ENCODE results near the gene UQCRHL. TPM values are rescaled to one million over a fixed set of nuclear protein-coding genes. Genes with fewer than 3 reads are reported as not detected.

The UQCRHL gene
- total and polyA plus RNA-seq, 2 experiments from 2014 or later = 2.3 to 3.0 TPM

DNA sequence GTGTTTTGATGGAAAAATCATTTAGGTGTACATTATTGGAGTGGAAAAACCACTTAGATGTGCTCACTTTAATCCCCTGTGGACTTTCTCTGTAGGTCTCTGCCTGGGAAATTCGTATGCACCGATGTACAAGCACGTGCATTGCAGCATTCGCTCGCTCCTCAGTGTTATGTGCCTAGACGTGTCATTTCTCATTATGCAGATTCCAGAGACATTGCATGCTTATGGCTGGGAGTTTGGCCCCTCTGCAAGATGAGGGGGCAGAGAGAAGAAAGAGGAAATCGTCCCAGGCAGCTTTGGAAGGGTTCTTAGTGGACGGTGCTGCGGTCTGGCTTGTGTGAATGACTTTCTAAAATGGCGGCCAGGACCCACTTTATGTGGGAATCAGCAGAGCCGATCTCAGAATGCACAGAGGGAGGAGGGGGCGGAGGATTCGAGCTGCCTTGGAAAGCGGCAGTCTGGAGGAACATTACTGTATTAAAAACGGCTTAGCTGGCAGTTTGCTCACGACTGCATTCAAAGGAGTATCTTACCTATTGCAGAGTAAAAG is 42.4 kb upstream of the UQCRHL start:
- H3K27ac ChIP-seq (ENCODE audit: low read depth) = peak overlapping the region; percentile 94
- H3K4me2 ChIP-seq = peak overlapping the region; percentile 92
- H3K27me3 ChIP-seq (ENCODE audit: insufficient read depth) = peaks cover 6% of the 10 kb centered on the region
- H3K9me3 Mint-ChIP-seq = no peaks in the 10 kb centered on the region; the same call in 1 of the 3 replicates
- peak overlapping the region; percentile 43; the same call in 1 of the 2 replicates for H2AFZ ChIP-seq
- peak; percentile 89 for DNase-seq (ENCODE audit: low spot score)
- peaks cover 20% of the 10 kb centered on the region for H3K4me1 ChIP-seq (ENCODE audit: insufficient read depth)
- H3K4me3 ChIP-seq = peak overlapping the region; percentile 87
- H3K79me2 ChIP-seq (replicated peaks; ENCODE audit: insufficient read depth) = peaks cover 70% of the 10 kb centered on the region
- H3K27ac Mint-ChIP-seq = peak overlapping the region; percentile 99
- ATAC-seq = peak; percentile 37
- no peaks in the 10 kb centered on the region for H3K36me3 Mint-ChIP-seq (ENCODE audit: low read depth)
- no peaks in the 10 kb centered on the region for H3K9me2 ChIP-seq (ENCODE audit: insufficient read depth)
- H3F3A ChIP-seq (replicated peaks; ENCODE audit: low read depth) = peaks cover 19% of the 10 kb centered on the region; the same call in 1 of the 2 replicates
- TF ChIP-seq ZNF331 (CRISPR knock-in tag; IDR thresholded peaks at IDR 0.05; ENCODE audit: low read depth) = no peak
- no peak for TF ChIP-seq NANOG (IDR thresholded peaks at IDR 0.05; ENCODE audit: borderline replicate concordance)
- no peaks in the 10 kb centered on the region for H3K36me3 ChIP-seq (ENCODE audit: insufficient read depth)
- no peaks in the 10 kb centered on the region for H4K20me1 ChIP-seq (replicated peaks; ENCODE audit: insufficient read depth)
- H3K27me3 Mint-ChIP-seq (ENCODE audit: insufficient read depth, low read depth, poor library complexity) = peaks cover 11% of the 10 kb centered on the region
- H3K4me1 Mint-ChIP-seq = peaks cover 26% of the 10 kb centered on the region
- H3K4me3 Mint-ChIP-seq = peak overlapping the region; percentile 98

DNA sequence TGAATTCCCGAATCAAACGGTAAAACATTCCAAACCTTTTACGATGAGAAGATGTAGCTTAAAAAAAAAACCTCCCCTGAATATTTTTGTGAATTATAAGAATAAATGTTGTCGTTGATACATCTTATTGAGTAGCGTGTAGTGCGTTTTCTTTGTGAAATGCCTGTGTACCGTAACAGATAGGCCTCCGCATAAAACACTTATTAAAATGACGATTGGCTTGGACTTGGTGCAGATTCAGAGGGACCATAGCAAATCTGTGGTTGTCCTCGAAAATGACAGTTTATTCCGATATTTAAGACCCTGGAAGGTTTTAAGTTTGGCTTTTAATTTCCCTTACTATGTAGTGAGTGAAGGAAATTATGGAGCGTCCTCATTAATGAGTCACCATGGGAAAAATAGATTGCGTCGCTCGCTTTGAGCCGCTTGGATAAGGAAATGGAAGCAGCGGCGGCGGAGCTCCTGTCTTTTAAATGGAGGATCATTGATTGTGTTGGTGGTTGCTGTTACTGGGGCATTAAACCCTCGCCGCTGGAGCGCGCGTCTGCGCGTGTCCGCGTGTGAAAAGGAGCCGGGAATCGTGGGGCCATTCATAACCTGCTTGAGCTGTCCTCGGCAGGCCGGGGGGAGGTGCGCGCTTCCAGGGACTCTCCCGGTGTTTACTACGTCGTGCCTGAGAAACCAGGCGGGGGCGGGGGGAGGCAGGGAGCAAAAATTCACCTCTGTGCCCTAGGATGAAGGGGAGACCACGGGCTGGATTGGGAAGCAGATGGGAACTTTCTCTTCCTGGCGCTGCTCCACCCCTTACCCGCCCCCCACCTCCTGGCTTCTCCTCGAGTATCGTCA is 41.7 kb upstream of the UQCRHL start:
- H3K36me3 Mint-ChIP-seq (ENCODE audit: low read depth) = no peaks in the 10 kb centered on the region
- ATAC-seq = peak; percentile 70
- H3K4me1 ChIP-seq (ENCODE audit: insufficient read depth) = peaks cover 20% of the 10 kb centered on the region
- H3K9me2 ChIP-seq (ENCODE audit: insufficient read depth) = no peaks in the 10 kb centered on the region
- peaks cover 19% of the 10 kb centered on the region; the same call in 1 of the 2 replicates for H3F3A ChIP-seq (replicated peaks; ENCODE audit: low read depth)
- TF ChIP-seq CREB1 (CRISPR knock-in tag; IDR thresholded peaks at IDR 0.05; ENCODE audit: low read depth) (peak; percentile 53; the same call in 1 of the 2 replicates), EZH2 (IDR thresholded peaks at IDR 0.05; ENCODE audit: low read depth, unreplicated experiment) (no peak), POLR2AphosphoS5 (IDR thresholded peaks at IDR 0.05; ENCODE audit: low read depth) (0 out of 2 replicates have a peak, but pooled peaks have one; percentile 23), NANOG (IDR thresholded peaks at IDR 0.05; ENCODE audit: borderline replicate concordance) (no peak)
- peak overlapping the region; percentile 98 for H3K4me3 Mint-ChIP-seq
- peaks cover 26% of the 10 kb centered on the region for H3K4me1 Mint-ChIP-seq
- no peaks in the 10 kb centered on the region for H3K36me3 ChIP-seq (ENCODE audit: insufficient read depth)
- peak overlapping the region; percentile 43; the same call in 1 of the 2 replicates for H2AFZ ChIP-seq
- peaks cover 6% of the 10 kb centered on the region for H3K27me3 ChIP-seq (ENCODE audit: insufficient read depth)
- no peaks in the 10 kb centered on the region for H4K20me1 ChIP-seq (replicated peaks; ENCODE audit: insufficient read depth)
- H3K27ac Mint-ChIP-seq = peak overlapping the region; percentile 99
- no peaks in the 10 kb centered on the region; the same call in 1 of the 3 replicates for H3K9me3 Mint-ChIP-seq
- peaks cover 63% of the 10 kb centered on the region for H3K79me2 ChIP-seq (replicated peaks; ENCODE audit: insufficient read depth)
- peak overlapping the region; percentile 92 for H3K4me2 ChIP-seq
- peaks cover 11% of the 10 kb centered on the region for H3K27me3 Mint-ChIP-seq (ENCODE audit: insufficient read depth, low read depth, poor library complexity)
- H3K4me3 ChIP-seq = peak overlapping the region; percentile 87
- peak overlapping the region; percentile 94 for H3K27ac ChIP-seq (ENCODE audit: low read depth)
- DNase-seq (ENCODE audit: low spot score) = peak; percentile 93

DNA sequence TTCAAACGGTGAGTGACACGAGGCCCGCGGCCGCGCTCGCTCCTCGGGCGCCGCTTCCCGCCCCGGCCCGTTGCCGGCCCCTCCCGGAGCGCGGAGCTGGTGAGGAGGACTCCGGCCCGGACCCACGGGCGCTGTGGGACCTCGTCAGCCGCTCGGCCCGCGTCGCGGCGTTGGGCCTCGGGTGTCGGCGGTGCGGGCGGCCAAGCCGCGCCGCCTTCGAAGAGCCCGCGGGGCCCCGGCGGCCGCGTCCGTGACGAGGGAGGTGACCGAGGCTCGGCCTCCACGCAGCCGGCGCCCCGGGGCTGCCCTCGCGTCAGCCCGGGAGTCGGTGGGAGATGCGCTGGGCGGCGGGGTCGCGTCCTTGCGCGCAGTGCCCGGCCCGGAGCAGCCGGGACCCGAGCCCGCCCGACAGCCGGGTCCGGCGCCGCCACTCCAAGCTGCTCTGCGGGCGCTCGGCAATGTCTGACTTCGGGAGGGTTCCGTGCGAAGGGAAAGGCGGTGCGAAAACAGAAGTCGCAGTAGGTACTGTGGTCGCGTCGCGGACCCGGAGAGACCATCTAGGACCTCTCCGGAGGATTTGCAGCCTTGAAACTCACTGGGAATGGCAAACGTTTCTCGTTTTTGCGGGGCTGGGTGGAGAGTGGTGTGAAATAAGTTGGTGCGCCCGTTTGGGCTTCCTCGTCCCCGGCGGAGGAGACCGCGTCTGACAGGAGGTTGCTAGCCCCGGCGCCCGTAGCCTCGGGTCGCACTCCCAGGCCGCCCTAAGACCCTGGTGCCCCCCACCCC is 40.9 kb upstream of the UQCRHL start:
- Histone ChIP-seq H3K4me3 (peak overlapping the region; percentile 87), H3K79me2 (replicated peaks; ENCODE audit: insufficient read depth) (peaks cover 55% of the 10 kb centered on the region), H3F3A (replicated peaks; ENCODE audit: low read depth) (peaks cover 19% of the 10 kb centered on the region; the same call in 1 of the 2 replicates), H4K20me1 (replicated peaks; ENCODE audit: insufficient read depth) (no peaks in the 10 kb centered on the region), H2AFZ (no peak overlapping the region), H3K27ac (ENCODE audit: low read depth) (no peak overlapping the region), H3K36me3 (ENCODE audit: insufficient read depth) (no peaks in the 10 kb centered on the region), H3K4me1 (ENCODE audit: insufficient read depth) (peaks cover 20% of the 10 kb centered on the region), H3K4me2 (peak overlapping the region; percentile 92), H3K9me2 (ENCODE audit: insufficient read depth) (no peaks in the 10 kb centered on the region), H3K27me3 (ENCODE audit: insufficient read depth) (peaks cover 6% of the 10 kb centered on the region)
- ATAC-seq (peak; percentile 14), DNase-seq (ENCODE audit: low spot score) (peak; percentile 65)
- H3K36me3 Mint-ChIP-seq (ENCODE audit: low read depth) = no peaks in the 10 kb centered on the region
- H3K4me3 Mint-ChIP-seq = peak overlapping the region; percentile 98
- H3K9me3 Mint-ChIP-seq = no peaks in the 10 kb centered on the region; the same call in 1 of the 3 replicates
- H3K27ac Mint-ChIP-seq = 0 out of 2 replicates have a peak overlapping the region, but pooled peaks have one; percentile 99
- peaks cover 11% of the 10 kb centered on the region for H3K27me3 Mint-ChIP-seq (ENCODE audit: insufficient read depth, low read depth, poor library complexity)
- peaks cover 26% of the 10 kb centered on the region for H3K4me1 Mint-ChIP-seq
- TF ChIP-seq, protein P1, sequence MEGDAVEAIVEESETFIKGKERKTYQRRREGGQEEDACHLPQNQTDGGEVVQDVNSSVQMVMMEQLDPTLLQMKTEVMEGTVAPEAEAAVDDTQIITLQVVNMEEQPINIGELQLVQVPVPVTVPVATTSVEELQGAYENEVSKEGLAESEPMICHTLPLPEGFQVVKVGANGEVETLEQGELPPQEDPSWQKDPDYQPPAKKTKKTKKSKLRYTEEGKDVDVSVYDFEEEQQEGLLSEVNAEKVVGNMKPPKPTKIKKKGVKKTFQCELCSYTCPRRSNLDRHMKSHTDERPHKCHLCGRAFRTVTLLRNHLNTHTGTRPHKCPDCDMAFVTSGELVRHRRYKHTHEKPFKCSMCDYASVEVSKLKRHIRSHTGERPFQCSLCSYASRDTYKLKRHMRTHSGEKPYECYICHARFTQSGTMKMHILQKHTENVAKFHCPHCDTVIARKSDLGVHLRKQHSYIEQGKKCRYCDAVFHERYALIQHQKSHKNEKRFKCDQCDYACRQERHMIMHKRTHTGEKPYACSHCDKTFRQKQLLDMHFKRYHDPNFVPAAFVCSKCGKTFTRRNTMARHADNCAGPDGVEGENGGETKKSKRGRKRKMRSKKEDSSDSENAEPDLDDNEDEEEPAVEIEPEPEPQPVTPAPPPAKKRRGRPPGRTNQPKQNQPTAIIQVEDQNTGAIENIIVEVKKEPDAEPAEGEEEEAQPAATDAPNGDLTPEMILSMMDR (conservative IDR thresholded peaks at IDR 0.05; ENCODE audit: low read depth in 2 of 2) = no peak
- TF ChIP-seq ZNF331 (CRISPR knock-in tag; IDR thresholded peaks at IDR 0.05; ENCODE audit: low read depth) (no peak), JUNB (IDR thresholded peaks at IDR 0.05; ENCODE audit: unreplicated experiment) (no peak), POLR2AphosphoS5 (IDR thresholded peaks at IDR 0.05; ENCODE audit: low read depth) (no peak), EZH2 (IDR thresholded peaks at IDR 0.05; ENCODE audit: low read depth, unreplicated experiment) (no peak), NANOG (IDR thresholded peaks at IDR 0.05; ENCODE audit: borderline replicate concordance) (no peak), CREB1 (CRISPR knock-in tag; IDR thresholded peaks at IDR 0.05; ENCODE audit: low read depth) (no peak), EZH2phosphoT487 (IDR thresholded peaks at IDR 0.05; ENCODE audit: unreplicated experiment) (no peak), ZNF114 (CRISPR knock-in tag; IDR thresholded peaks at IDR 0.05) (no peak)
- TF ChIP-seq, protein P2, sequence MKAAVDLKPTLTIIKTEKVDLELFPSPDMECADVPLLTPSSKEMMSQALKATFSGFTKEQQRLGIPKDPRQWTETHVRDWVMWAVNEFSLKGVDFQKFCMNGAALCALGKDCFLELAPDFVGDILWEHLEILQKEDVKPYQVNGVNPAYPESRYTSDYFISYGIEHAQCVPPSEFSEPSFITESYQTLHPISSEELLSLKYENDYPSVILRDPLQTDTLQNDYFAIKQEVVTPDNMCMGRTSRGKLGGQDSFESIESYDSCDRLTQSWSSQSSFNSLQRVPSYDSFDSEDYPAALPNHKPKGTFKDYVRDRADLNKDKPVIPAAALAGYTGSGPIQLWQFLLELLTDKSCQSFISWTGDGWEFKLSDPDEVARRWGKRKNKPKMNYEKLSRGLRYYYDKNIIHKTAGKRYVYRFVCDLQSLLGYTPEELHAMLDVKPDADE (IDR thresholded peaks at IDR 0.05) = no peak
